NOMO-1 treated with DMSO at 0.1 percent for 48 hours (cell line): Measurements from ENCODE around the gene CCL22.
"Not testable (repeated sequence)": the region's sequence is repeated elsewhere in the genome, so short reads cannot be mapped to it uniquely, and the experiment has no call there.

Source experiments
- DNase-seq: peaks from one replicate; lab custom pipeline; 2025; ENCODE audit not compliant: unreplicated experiment; lab: John Stamatoyannopoulos, UW

Gene CCL22

GRCh38 chr16:57358527-57359095 lies at the start of gene CCL22:
Gene CCL22 (plus strand): TSS chr16:57358783. CDS start chr16:57358817, 34 bp downstream.
- peak; percentile 57 for DNase-seq

GRCh38 chr16:57310801-57311200 lies 47.8 kb upstream of the CCL22 start:
- no peak for DNase-seq

- no peak for DNase-seq
These were observed 45.1 kb upstream of the CCL22 start for GRCh38 chr16:57313509-57313908.

GRCh38 chr16:57314161-57314785 lies 44.3 kb upstream of the CCL22 start:
- no peak for DNase-seq

GRCh38 chr16:57315416-57315815 lies 43.2 kb upstream of the CCL22 start:
- peak; percentile 55 for DNase-seq

GRCh38 chr16:57316390-57317017 lies 42.1 kb upstream of the CCL22 start:
- DNase-seq: no peak

GRCh38 chr16:57318240-57318970 lies 40.2 kb upstream of the CCL22 start:
- DNase-seq: no peak

- no peak for DNase-seq
These were observed 38.9 kb upstream of the CCL22 start for GRCh38 chr16:57319646-57320045.

- DNase-seq: peak; percentile 19
These were observed 33.8 kb upstream of the CCL22 start for GRCh38 chr16:57324749-57325148.

- no peak for DNase-seq
These were observed 33.1 kb upstream of the CCL22 start for GRCh38 chr16:57325458-57325857.

GRCh38 chr16:57329718-57330327 lies 28.8 kb upstream of the CCL22 start:
- DNase-seq: no peak

- DNase-seq: no peak
These were observed 27.2 kb upstream of the CCL22 start for GRCh38 chr16:57331355-57331754.

GRCh38 chr16:57333402-57333801 lies 25.2 kb upstream of the CCL22 start:
- DNase-seq: no peak

- DNase-seq: no peak
These were observed 23.2 kb upstream of the CCL22 start for GRCh38 chr16:57335366-57335765.

GRCh38 chr16:57341062-57341440 lies 17.5 kb upstream of the CCL22 start:
- DNase-seq: peak; percentile 33

- DNase-seq: peak; percentile 80
These were observed 16.9 kb upstream of the CCL22 start for GRCh38 chr16:57341441-57342303.

- DNase-seq: not testable (repeated sequence)
These were observed 16.0 kb upstream of the CCL22 start for GRCh38 chr16:57342606-57343005.

GRCh38 chr16:57343221-57343620 lies 15.4 kb upstream of the CCL22 start:
- peak; percentile 78 for DNase-seq

GRCh38 chr16:57344094-57344493 lies 14.5 kb upstream of the CCL22 start:
- not testable (repeated sequence) for DNase-seq

GRCh38 chr16:57345021-57345420 lies 13.6 kb upstream of the CCL22 start:
- DNase-seq: no peak
